Fibroblast of lung (primary cell): Measurements from ENCODE around the gene IFT122. TPM values are rescaled to one million over a fixed set of nuclear protein-coding genes. Genes with fewer than 3 reads are reported as not detected.

Experiments
- DNase-seq, 2 donors: peaks; one replicate each; pipeline versions ENCODE4 v3.0.0 to v3.0.0-alpha.2; 2010; ENCODE audit warnings: low read depth in 2 of 2
- H2AFZ ChIP-seq: 2 replicates; pipeline ENCODE4 v1.5.1; 2012; ENCODE audit warnings: low read length, control low read depth, inconsistent platforms
- H3K27ac ChIP-seq: 2 replicates; pipeline ENCODE4 v1.5.1; 2011; ENCODE audit warnings: low read length, control low read depth; ENCODE audit not compliant: insufficient read depth
- H3K27me3 ChIP-seq: 2 replicates; pipeline ENCODE4 v1.5.1; 2011; ENCODE audit warnings: mild to moderate bottlenecking, low read length; ENCODE audit not compliant: control insufficient read depth, insufficient read depth
- H3K36me3 ChIP-seq: 2 replicates; pipeline ENCODE4 v1.5.1; 2011; ENCODE audit warnings: low read length; ENCODE audit not compliant: control insufficient read depth, insufficient read depth
- H3K4me1 ChIP-seq: 2 replicates; pipeline ENCODE4 v1.5.1; 2011; ENCODE audit warnings: low read length; ENCODE audit not compliant: control insufficient read depth, insufficient read depth; ENCODE audit errors: extremely low read depth
- H3K4me2 ChIP-seq: 2 replicates; pipeline ENCODE4 v1.5.1; 2011; ENCODE audit warnings: low read length, control low read depth; ENCODE audit not compliant: insufficient read depth; ENCODE audit errors: extremely low read depth
- H3K4me3 ChIP-seq, 4 experiments: fragments of 200-600 bp in 1 of 4; sonication (generic) in 1 of 4; replicated peaks in 1 of 4; 2 replicates each; pipeline ENCODE4 v1.5.1; 2011 to 2016; ENCODE audit warnings: low read length in 4 of 4, low read depth in 3 of 4, mild to moderate bottlenecking in 3 of 4, control low read depth in 2 of 4, inconsistent platforms in 1 of 4, mixed read lengths in 1 of 4; ENCODE audit not compliant: insufficient read depth in 1 of 4; ENCODE audit errors: control extremely low read depth in 1 of 4
- H3K79me2 ChIP-seq: 2 replicates; pipeline ENCODE4 v1.5.1; 2012; ENCODE audit warnings: mild to moderate bottlenecking, low read length, inconsistent platforms; ENCODE audit not compliant: control insufficient read depth, insufficient read depth
- H3K9ac ChIP-seq: 2 replicates; pipeline ENCODE4 v1.5.1; 2011; ENCODE audit warnings: mild to moderate bottlenecking, low read length, control low read depth; ENCODE audit not compliant: insufficient read depth
- H3K9me3 ChIP-seq: 2 replicates; pipeline ENCODE4 v1.5.1; 2012; ENCODE audit warnings: low read depth, low read length; ENCODE audit not compliant: control insufficient read depth, insufficient read depth
- H4K20me1 ChIP-seq: 2 replicates; pipeline ENCODE4 v1.5.1; 2011; ENCODE audit warnings: low read length; ENCODE audit not compliant: control insufficient read depth, insufficient read depth; ENCODE audit errors: extremely low read depth
- EZH2 ChIP-seq: IDR thresholded peaks from 2 replicates; pipeline ENCODE4 v1.5.1; 2012; ENCODE audit warnings: low read length, control low read depth, mild to moderate bottlenecking; ENCODE audit errors: missing control alignments
- polyA plus RNA-seq, 2 donors: library from polyadenylated mRNA; depleted of rRNA in 1 of 2; stranded (reverse) in 1 of 2; unstranded in 1 of 2; fragments of >200 nt; gene quantifications; 2 replicates each; pipeline ENCODE4 v1.2.1, GENCODE V29; 2011 to 2012; ENCODE audit warnings: missing spikeins in 1 of 2
- total RNA-seq: library from RNA; depleted of rRNA; stranded (reverse); fragments of >200 nt; gene quantifications from 2 replicates; pipeline ENCODE4 v1.2.1, GENCODE V29; 2014
- TF ChIP-seq, protein P1 (sequence below), 2 donors: IDR thresholded peaks in 1 of 2; conservative IDR thresholded peaks in 1 of 2; 1 replicate in 1 of 2; 2 replicates in 1 of 2; pipeline ENCODE4 v1.5.1; 2011 to 2012; ENCODE audit warnings: low read length in 2 of 2, control low read depth in 1 of 2, inconsistent platforms in 1 of 2, low read depth in 1 of 2, mild to moderate bottlenecking in 1 of 2

The IFT122 gene
- total and polyA plus RNA-seq, 2 donors (not counting 1 experiment from before 2014, with no cell fraction given), result 13.2 to 27.2 TPM

DNA sequence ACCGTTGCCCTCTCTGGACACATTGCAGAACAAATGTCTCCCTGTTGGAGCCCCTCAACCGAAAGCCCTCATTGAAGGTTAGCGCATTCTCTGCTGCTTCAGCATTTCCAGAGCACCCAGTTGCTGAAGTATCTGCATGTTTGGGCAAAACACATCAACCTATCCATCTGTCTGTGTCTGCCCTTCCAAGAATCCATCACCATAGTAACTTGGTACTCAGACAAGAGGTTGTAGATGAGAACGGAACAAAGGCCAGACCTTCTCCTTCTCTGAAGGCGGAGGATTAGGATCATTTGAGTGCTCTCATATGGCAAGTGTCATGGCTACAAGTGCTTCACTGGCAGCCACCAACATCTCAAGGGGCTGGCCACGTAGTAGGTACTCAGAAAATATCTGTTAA, 65.3 kb downstream of the IFT122 start:
- Histone ChIP-seq H3K27me3 (no peaks in the 10 kb centered on the region), H3K4me3 (no peak overlapping the region), H3K4me1 (no peaks in the 10 kb centered on the region), H2AFZ (no peak overlapping the region), H3K36me3 (peaks cover 9% of the 10 kb centered on the region), H3K4me2 (no peak overlapping the region), H3K9ac (no peak overlapping the region), H3K79me2 (no peaks in the 10 kb centered on the region), H4K20me1 (no peaks in the 10 kb centered on the region), H3K9me3 (no peaks in the 10 kb centered on the region), H3K27ac (no peak overlapping the region)
- no peak for DNase-seq
- no peak for TF ChIP-seq EZH2
- TF ChIP-seq, protein P1, sequence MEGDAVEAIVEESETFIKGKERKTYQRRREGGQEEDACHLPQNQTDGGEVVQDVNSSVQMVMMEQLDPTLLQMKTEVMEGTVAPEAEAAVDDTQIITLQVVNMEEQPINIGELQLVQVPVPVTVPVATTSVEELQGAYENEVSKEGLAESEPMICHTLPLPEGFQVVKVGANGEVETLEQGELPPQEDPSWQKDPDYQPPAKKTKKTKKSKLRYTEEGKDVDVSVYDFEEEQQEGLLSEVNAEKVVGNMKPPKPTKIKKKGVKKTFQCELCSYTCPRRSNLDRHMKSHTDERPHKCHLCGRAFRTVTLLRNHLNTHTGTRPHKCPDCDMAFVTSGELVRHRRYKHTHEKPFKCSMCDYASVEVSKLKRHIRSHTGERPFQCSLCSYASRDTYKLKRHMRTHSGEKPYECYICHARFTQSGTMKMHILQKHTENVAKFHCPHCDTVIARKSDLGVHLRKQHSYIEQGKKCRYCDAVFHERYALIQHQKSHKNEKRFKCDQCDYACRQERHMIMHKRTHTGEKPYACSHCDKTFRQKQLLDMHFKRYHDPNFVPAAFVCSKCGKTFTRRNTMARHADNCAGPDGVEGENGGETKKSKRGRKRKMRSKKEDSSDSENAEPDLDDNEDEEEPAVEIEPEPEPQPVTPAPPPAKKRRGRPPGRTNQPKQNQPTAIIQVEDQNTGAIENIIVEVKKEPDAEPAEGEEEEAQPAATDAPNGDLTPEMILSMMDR (conservative IDR thresholded peaks at IDR 0.05 in 1 of 2, IDR thresholded peaks at IDR 0.05 in 1 of 2; ENCODE audit: low read depth in 1 of 2, low read length in 2 of 2), result no peak

DNA sequence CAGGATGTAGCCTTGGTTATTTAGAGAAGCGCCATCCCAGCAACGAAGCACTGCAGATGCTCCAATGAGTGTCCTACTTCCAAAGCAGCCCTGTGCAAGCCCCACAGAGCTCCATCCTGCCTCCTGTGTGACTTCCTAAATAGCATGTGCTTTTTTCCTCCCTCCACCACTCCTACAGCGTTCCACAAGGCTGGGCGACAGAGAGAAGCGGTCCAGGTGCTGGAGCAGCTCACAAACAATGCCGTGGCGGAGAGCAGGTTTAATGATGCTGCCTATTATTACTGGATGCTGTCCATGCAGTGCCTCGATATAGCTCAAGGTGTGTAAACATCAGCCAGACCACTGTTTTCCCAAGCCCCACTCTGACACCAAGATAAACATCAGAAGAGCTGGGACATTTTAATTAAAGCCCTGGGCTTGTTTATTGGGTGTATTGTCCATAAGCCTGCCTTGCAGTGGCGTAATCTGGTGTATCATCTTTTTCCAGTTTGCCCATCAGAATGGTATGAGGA, 66.3 kb downstream of the IFT122 start:
- H3K4me3 ChIP-seq, result no peak overlapping the region
- no peak overlapping the region for H2AFZ ChIP-seq
- H3K4me2 ChIP-seq, result no peak overlapping the region
- no peaks in the 10 kb centered on the region for H3K27me3 ChIP-seq
- H3K27ac ChIP-seq, result no peak overlapping the region
- no peaks in the 10 kb centered on the region for H3K4me1 ChIP-seq
- DNase-seq, result no peak
- TF ChIP-seq, protein P1 (conservative IDR thresholded peaks at IDR 0.05 in 1 of 2, IDR thresholded peaks at IDR 0.05 in 1 of 2; ENCODE audit: low read depth in 1 of 2, low read length in 2 of 2), result no peak
- no peak for TF ChIP-seq EZH2
- H3K9ac ChIP-seq, result no peak overlapping the region
- no peaks in the 10 kb centered on the region for H3K9me3 ChIP-seq
- peaks cover 9% of the 10 kb centered on the region for H3K36me3 ChIP-seq
- H3K79me2 ChIP-seq, result no peaks in the 10 kb centered on the region
- no peaks in the 10 kb centered on the region for H4K20me1 ChIP-seq

- H4K20me1 ChIP-seq, result no peaks in the 10 kb centered on the region
- peaks cover 9% of the 10 kb centered on the region for H3K36me3 ChIP-seq
- no peak overlapping the region for H3K4me3 ChIP-seq
- H2AFZ ChIP-seq, result no peak overlapping the region
- no peaks in the 10 kb centered on the region for H3K4me1 ChIP-seq
- H3K9ac ChIP-seq, result no peak overlapping the region
- H3K27ac ChIP-seq, result no peak overlapping the region
- H3K4me2 ChIP-seq, result no peak overlapping the region
- TF ChIP-seq EZH2, result no peak
- TF ChIP-seq, protein P1 (conservative IDR thresholded peaks at IDR 0.05 in 1 of 2, IDR thresholded peaks at IDR 0.05 in 1 of 2; ENCODE audit: low read depth in 1 of 2, low read length in 2 of 2), result no peak
- H3K27me3 ChIP-seq, result no peaks in the 10 kb centered on the region
- H3K79me2 ChIP-seq, result no peaks in the 10 kb centered on the region
- DNase-seq, result no peak
- no peaks in the 10 kb centered on the region for H3K9me3 ChIP-seq
Observed at GRCh38 chr3:129507181-129507831, 67.3 kb downstream of the IFT122 start.
